ENCODE measurements around the gene SERPINI2.

Gene SERPINI2

DNA sequence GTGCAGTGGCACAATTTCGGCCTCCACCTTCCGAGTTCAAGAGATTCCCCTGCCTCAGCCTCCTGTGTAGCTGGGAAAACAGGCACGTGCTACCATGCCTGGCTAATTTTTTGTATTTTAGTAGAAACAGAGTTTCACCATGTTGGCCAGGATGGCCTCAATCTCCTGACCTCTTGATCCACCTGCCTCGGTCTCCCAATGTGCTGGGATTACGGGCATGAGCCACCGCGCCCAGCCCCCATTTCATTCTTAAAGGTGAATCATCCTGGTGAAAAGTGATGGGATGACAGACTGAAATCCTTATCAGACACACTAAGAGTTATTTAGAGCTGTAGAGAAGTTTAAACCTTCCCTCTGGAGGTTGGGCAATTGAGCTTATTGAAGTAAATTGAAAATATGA lies 24.1 kb upstream of the SERPINI2 start:
- no peaks in the 10 kb centered on the region for H3K4me1 ChIP-seq
- H3K27me3 ChIP-seq = no peaks in the 10 kb centered on the region
- no peak for DNase-seq
- no peaks in the 10 kb centered on the region for H3K9me3 ChIP-seq
- no peaks in the 10 kb centered on the region for H3K36me3 ChIP-seq
- TF ChIP-seq, protein P1, sequence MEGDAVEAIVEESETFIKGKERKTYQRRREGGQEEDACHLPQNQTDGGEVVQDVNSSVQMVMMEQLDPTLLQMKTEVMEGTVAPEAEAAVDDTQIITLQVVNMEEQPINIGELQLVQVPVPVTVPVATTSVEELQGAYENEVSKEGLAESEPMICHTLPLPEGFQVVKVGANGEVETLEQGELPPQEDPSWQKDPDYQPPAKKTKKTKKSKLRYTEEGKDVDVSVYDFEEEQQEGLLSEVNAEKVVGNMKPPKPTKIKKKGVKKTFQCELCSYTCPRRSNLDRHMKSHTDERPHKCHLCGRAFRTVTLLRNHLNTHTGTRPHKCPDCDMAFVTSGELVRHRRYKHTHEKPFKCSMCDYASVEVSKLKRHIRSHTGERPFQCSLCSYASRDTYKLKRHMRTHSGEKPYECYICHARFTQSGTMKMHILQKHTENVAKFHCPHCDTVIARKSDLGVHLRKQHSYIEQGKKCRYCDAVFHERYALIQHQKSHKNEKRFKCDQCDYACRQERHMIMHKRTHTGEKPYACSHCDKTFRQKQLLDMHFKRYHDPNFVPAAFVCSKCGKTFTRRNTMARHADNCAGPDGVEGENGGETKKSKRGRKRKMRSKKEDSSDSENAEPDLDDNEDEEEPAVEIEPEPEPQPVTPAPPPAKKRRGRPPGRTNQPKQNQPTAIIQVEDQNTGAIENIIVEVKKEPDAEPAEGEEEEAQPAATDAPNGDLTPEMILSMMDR (IDR thresholded peaks at IDR 0.05; ENCODE audit: low read depth, low read length) = no peak
- no peak overlapping the region for H3K4me3 ChIP-seq (ENCODE audit: low read depth, low read length)

DNA sequence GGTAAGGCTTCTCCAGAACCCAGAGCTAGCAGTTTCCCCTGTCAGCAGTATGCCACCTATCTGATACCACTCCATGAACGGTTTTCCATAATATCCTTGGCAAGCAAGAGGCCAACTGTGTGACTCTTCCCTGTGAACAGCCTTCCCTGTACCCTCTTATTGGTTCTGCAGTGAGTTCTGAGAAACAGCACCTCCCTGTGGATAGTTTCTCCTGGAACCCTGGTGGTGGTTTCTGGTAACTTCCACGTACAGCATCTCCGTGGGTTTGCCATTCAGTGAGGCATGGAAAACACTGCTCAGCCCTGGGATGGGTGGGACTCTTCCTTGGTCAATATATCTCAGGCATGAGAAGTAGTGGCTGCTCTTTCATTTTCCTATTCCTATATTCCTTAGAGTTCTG lies 19.4 kb upstream of the SERPINI2 start:
- Histone ChIP-seq H3K9me3 (no peaks in the 10 kb centered on the region; the same call in 1 of the 2 replicates), H3K4me1 (no peaks in the 10 kb centered on the region), H3K27me3 (no peaks in the 10 kb centered on the region), H3K4me3 (ENCODE audit: low read depth, low read length) (no peak overlapping the region), H3K36me3 (no peaks in the 10 kb centered on the region)
- peak; percentile 23 for DNase-seq
- TF ChIP-seq, protein P1 (IDR thresholded peaks at IDR 0.05; ENCODE audit: low read depth, low read length) = peak; percentile 60

DNA sequence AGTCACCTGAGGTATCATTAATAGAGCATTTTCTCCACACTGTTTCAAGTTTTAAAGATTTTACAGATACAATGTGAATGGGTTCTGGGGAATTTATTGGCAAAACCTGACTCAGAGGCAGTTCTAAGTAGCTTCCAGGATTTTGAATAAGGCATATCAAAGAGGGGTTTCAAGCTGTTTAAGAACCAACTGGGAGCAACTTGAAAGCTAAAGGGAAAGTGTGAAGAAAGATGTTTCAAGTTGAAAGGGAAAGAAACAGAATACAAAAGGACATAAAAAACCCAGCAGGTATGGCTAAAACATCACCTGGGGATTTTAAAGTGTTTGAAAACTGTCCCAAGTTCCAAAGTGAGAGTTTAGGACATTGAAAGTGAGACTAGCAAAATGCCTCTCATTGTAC lies 17.8 kb upstream of the SERPINI2 start:
- Histone ChIP-seq H3K36me3 (no peaks in the 10 kb centered on the region), H3K4me1 (no peaks in the 10 kb centered on the region), H3K27me3 (no peaks in the 10 kb centered on the region), H3K4me3 (ENCODE audit: low read depth, low read length) (no peak overlapping the region), H3K9me3 (no peaks in the 10 kb centered on the region; the same call in 1 of the 2 replicates)
- TF ChIP-seq, protein P1 (IDR thresholded peaks at IDR 0.05; ENCODE audit: low read depth, low read length) = no peak
- no peak for DNase-seq

DNA sequence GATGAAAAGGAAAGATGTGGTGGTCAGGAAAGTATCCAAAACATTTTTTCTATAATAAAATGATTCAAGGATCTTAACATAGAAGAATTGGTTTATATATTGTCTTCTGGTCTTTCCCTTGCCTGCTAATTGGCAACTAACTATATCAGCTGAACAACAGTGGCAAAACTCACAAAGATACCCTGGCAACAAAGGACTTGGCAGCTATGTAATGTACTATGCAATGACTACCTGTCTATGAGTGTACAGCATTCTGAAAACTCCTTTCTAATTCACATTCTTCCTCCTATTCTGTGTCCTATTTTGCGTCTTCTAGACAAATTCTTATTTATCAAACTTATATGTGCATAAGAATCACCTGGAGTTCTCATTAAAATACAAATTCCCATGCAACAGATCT lies 15.7 kb upstream of the SERPINI2 start:
- H3K9me3 ChIP-seq = no peaks in the 10 kb centered on the region; the same call in 1 of the 2 replicates
- H3K4me3 ChIP-seq (ENCODE audit: low read depth, low read length) = no peak overlapping the region
- H3K4me1 ChIP-seq = no peaks in the 10 kb centered on the region
- DNase-seq = no peak
- no peaks in the 10 kb centered on the region for H3K36me3 ChIP-seq
- H3K27me3 ChIP-seq = no peaks in the 10 kb centered on the region
- TF ChIP-seq, protein P1 (IDR thresholded peaks at IDR 0.05; ENCODE audit: low read depth, low read length) = no peak

DNA sequence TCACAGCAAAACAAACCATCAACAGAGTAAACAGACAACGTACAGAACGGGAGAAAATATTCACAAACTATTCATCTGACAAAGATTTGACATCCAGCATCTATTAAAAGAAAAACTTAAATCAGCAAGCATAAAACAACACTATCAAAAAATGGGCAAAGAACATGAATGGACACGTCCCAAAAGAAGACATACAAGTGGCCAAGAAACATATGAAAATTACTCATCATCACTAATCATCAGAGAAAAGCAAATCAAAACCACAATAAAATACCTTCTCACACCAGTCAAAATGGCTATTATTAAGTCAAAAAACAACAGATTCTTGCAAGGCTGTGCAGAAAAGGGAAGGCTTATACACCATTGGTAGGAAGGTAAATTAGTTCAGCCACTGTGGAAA lies 13.7 kb upstream of the SERPINI2 start:
- TF ChIP-seq, protein P1 (IDR thresholded peaks at IDR 0.05; ENCODE audit: low read depth, low read length) = no peak
- no peaks in the 10 kb centered on the region for H3K36me3 ChIP-seq
- no peak for DNase-seq
- H3K4me1 ChIP-seq = no peaks in the 10 kb centered on the region
- H3K4me3 ChIP-seq (ENCODE audit: low read depth, low read length) = no peak overlapping the region
- no peaks in the 10 kb centered on the region; the same call in 1 of the 2 replicates for H3K9me3 ChIP-seq
- no peaks in the 10 kb centered on the region for H3K27me3 ChIP-seq

DNA sequence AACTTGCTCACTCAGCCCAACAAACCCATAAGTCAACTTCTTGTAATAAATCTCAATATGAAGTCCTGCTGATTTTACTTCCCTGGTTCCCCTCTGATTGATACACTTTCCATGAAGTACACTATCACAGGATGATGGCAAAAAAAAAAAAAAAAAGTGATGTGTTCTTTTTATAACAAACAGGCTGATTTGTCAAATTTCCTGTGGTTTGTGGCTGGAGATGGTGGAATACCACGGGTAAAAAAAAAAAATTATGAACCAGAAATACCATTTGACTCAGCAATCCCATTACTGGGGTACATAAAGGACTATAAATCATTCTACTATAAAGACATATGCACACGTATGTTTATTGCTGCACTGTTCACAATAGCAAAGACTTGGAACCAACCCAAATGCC lies 10.7 kb upstream of the SERPINI2 start:
- DNase-seq = no peak

More for the DNA sequence above, 10.7 kb upstream of the SERPINI2 start:
- H3K9me3 ChIP-seq = no peaks in the 10 kb centered on the region; the same call in 1 of the 2 replicates
- no peaks in the 10 kb centered on the region for H3K36me3 ChIP-seq
- H3K4me1 ChIP-seq = no peaks in the 10 kb centered on the region
- no peak overlapping the region for H3K4me3 ChIP-seq (ENCODE audit: low read depth, low read length)
- no peaks in the 10 kb centered on the region for H3K27me3 ChIP-seq
- TF ChIP-seq, protein P1 (IDR thresholded peaks at IDR 0.05; ENCODE audit: low read depth, low read length) = no peak

Data from BE2C (cell line).